ENCODE results near the gene PIP5K1A.

PIP5K1A gene

DNA sequence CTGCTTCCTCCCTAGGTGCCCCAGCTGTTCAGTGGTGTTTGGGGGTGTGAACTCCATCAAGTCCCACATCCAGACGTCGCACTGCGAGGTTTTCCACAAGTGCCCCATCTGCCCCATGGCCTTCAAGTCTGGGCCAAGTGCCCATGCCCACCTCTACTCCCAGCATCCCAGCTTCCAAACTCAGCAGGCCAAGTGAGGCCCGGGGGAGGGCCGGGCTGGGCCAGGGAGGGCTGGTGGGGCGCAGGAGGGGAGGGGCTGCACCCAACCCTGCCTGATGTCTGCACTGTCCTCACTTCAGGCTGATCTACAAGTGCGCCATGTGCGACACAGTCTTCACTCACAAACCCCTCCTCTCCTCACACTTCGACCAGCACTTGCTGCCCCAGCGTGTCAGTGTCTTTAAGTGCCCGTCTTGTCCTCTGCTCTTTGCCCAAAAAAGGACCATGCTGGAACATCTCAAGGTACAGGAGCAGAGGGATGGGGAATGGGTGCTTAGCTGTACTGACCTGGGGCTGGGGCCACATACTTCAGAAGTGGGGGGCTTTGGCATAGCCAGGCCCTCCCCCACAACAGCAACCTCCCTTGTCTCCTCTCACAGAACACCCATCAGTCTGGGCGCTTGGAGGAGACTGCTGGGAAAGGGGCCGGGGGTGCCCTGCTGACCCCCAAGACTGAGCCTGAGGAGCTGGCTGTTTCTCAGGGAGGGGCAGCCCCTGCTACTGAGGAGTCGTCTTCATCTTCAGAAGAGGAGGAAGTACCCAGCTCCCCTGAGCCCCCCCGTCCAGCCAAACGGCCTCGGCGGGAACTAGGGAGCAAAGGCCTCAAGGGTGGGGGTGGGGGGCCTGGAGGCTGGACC, 91.0 kb downstream of the PIP5K1A start:
- DNase-seq (ENCODE audit: low spot score): no peak

DNA sequence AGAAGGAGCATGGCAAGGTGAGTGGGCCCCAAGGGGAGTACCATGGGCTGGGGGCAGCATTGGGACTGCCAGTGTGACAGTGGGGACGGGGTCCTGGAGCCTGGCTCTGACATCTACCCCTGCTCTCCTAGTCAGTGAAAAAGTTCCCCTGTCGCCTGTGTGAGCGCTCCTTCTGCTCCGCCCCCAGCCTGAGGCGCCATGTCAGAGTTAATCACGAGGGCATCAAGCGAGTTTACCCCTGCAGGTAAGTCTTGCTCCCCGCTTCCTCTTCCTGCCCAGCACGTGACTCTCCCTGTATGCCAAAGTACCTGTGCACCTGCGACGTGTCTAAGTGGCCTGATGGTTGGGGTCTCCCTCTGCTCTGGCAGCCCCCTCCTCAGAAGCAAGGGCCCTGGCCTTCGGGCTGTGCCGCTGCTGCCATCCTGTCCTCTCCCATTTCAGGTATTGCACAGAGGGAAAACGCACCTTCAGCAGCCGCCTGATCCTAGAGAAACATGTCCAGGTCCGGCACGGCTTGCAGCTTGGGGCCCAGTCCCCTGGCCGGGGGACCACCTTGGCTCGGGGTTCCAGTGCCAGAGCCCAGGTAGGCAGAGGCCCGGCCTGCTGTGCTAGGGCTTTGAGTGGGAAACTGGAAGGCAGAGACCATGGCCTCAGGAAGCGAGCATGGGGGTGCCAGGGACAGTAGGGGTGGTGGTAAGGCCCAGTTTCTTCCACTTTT, 91.8 kb downstream of the PIP5K1A start:
- no peak for DNase-seq (ENCODE audit: low spot score)

- no peak for DNase-seq (ENCODE audit: low spot score)
Measured at GRCh38 chr1:151290709-151291303, 92.5 kb downstream of the PIP5K1A start.

- no peak for DNase-seq (ENCODE audit: low spot score)
Measured at GRCh38 chr1:151292207-151293030, 94.1 kb downstream of the PIP5K1A start.

- no peak for DNase-seq (ENCODE audit: low spot score)
Measured at GRCh38 chr1:151293093-151293492, 94.7 kb downstream of the PIP5K1A start.

GRCh38 chr1:151294742-151295462, 96.5 kb downstream of the PIP5K1A start:
- no peak for DNase-seq (ENCODE audit: low spot score)
